A673 (cell line): ENCODE measurements around the gene TMTC2. TPM values are rescaled to one million over a fixed set of nuclear protein-coding genes. Genes with fewer than 3 reads are reported as not detected.

Experiments
- BruUV-seq: library from RNA; stranded (reverse); fragments of 400-500 nt; replicated peaks from 2 replicates; lab custom pipeline; 2021; lab: Mats Ljungman, UMichigan
- CTCF ChIA-PET: fragments of 300-600 bp; sonication (Branson Sonifier 250); formaldehyde crosslinking; loops from one replicate; lab custom pipeline; 2022; ENCODE audit warnings: antibody characterized with exemption; lab: Charles Lee
- POLR2A ChIA-PET: fragments of 300-600 bp; sonication (Branson Sonifier 250); formaldehyde crosslinking; loops from one replicate; lab custom pipeline; 2022; ENCODE audit warnings: antibody characterized with exemption; ENCODE audit not compliant: low non-redundant PET; lab: Charles Lee
- DNase-seq: peaks from one replicate; pipeline ENCODE4 v3.0.0-alpha.2; 2015; ENCODE audit warnings: low spot score
- H3K27ac ChIP-seq: fragments of 200-600 bp; sonication (generic); 2 replicates; pipeline ENCODE4 v1.5.1; 2016; ENCODE audit warnings: mixed run types, low read depth, mild to moderate bottlenecking, mixed read lengths, antibody characterized with exemption, low read length; ENCODE audit not compliant: poor library complexity, severe bottlenecking
- H3K27me3 ChIP-seq: fragments of 200-600 bp; sonication (generic); replicated peaks from 2 replicates; pipeline ENCODE4 v1.6.1; 2017; ENCODE audit warnings: mixed run types, low read depth, mild to moderate bottlenecking, mixed read lengths, antibody characterized with exemption, low read length; ENCODE audit not compliant: insufficient read depth, poor library complexity
- H3K36me3 ChIP-seq: fragments of 200-600 bp; sonication (generic); 2 replicates; pipeline ENCODE4 v1.6.1; 2016; ENCODE audit warnings: mixed run types, mild to moderate bottlenecking, mixed read lengths, antibody characterized with exemption, low read length; ENCODE audit not compliant: insufficient read depth, poor library complexity, severe bottlenecking
- H3K4me1 ChIP-seq: fragments of 200-600 bp; sonication (generic); 2 replicates; pipeline ENCODE4 v1.6.1; 2017; ENCODE audit warnings: mixed run types, mild to moderate bottlenecking, mixed read lengths, antibody characterized with exemption, low read length; ENCODE audit not compliant: insufficient read depth, poor library complexity, severe bottlenecking
- H3K4me3 ChIP-seq: fragments of 200-600 bp; sonication (generic); 2 replicates; pipeline ENCODE4 v1.5.1; 2016; ENCODE audit warnings: low read depth, mixed run types, mild to moderate bottlenecking, mixed read lengths, low read length; ENCODE audit not compliant: poor library complexity, severe bottlenecking
- H3K9me3 ChIP-seq: fragments of 200-600 bp; sonication (generic); 2 replicates; pipeline ENCODE4 v1.6.1; 2016; ENCODE audit warnings: mixed run types, low read depth, mild to moderate bottlenecking, mixed read lengths, antibody characterized with exemption, low read length; ENCODE audit not compliant: poor library complexity, severe bottlenecking
- CTCF ChIP-seq: fragments of 300-800, 200-600 bp; sonication (generic); conservative IDR thresholded peaks from 2 replicates; pipeline ENCODE4 v1.5.1; 2017; ENCODE audit warnings: low read depth, mild to moderate bottlenecking, antibody characterized with exemption, low read length, moderate library complexity, mixed read lengths
- EZH2 ChIP-seq: fragments of 200-600 bp; sonication (generic); IDR thresholded peaks from 2 replicates; pipeline ENCODE4 v1.6.1; 2017; ENCODE audit warnings: borderline replicate concordance, low read depth, mild to moderate bottlenecking, mixed read lengths, antibody characterized with exemption, low read length; ENCODE audit not compliant: poor library complexity, severe bottlenecking
- intact Hi-C: fragments of 100-400 bp; cut with micrococcal nuclease; formaldehyde crosslinking; loops from one replicate; pipeline ENCODE4 v1.10.0; 2022; ENCODE audit not compliant: unreplicated experiment
- total RNA-seq: library from RNA; stranded (reverse); gene quantifications from 2 replicates; pipeline ENCODE4 v1.2.3, GENCODE V29; 2021

The TMTC2 gene
- total RNA-seq, 1 experiment from 2014 or later: 3.3 TPM

- DNase-seq: no peak
- Histone ChIP-seq H3K4me3 (no peak overlapping the region), H3K36me3 (no peaks in the 10 kb centered on the region), H3K4me1 (peaks cover 24% of the 10 kb centered on the region), H3K27me3 (no peaks in the 10 kb centered on the region), H3K27ac (no peak overlapping the region), H3K9me3 (no peaks in the 10 kb centered on the region)
- BruUV-seq: no TSS peak
- POLR2A ChIA-PET: no interaction called here
- intact Hi-C loops: no loop called here
- CTCF ChIA-PET: no interaction called here
- TF ChIP-seq EZH2: no peak
- no peak for TF ChIP-seq CTCF
Observed at GRCh38 chr12:82781309-82781997, 94.7 kb downstream of the TMTC2 start.

- DNase-seq: peak; percentile 75
- Histone ChIP-seq H3K36me3 (no peaks in the 10 kb centered on the region), H3K9me3 (no peaks in the 10 kb centered on the region), H3K4me1 (peaks cover 24% of the 10 kb centered on the region), H3K4me3 (no peak overlapping the region), H3K27ac (peak overlapping the region; percentile 68), H3K27me3 (no peaks in the 10 kb centered on the region)
- POLR2A ChIA-PET: no interaction called here
- CTCF ChIA-PET: no interaction called here
- TF ChIP-seq CTCF (no peak), EZH2 (no peak)
- BruUV-seq: no TSS peak
- intact Hi-C loops: no loop called here
Observed at GRCh38 chr12:82783435-82783834, 96.7 kb downstream of the TMTC2 start.

- no peak for DNase-seq
- BruUV-seq: no TSS peak
- intact Hi-C loops: no loop called here
- Histone ChIP-seq H3K27ac (no peak overlapping the region), H3K4me3 (no peak overlapping the region), H3K4me1 (peaks cover 20% of the 10 kb centered on the region), H3K36me3 (no peaks in the 10 kb centered on the region), H3K27me3 (peaks cover 3% of the 10 kb centered on the region), H3K9me3 (no peaks in the 10 kb centered on the region)
- ChIA-PET POLR2A (no interaction called here), CTCF (no interaction called here)
- TF ChIP-seq EZH2: no peak
- no peak for TF ChIP-seq CTCF
Observed at GRCh38 chr12:82787016-82787415, 100.3 kb downstream of the TMTC2 start.
